K562 (cell line): ENCODE measurements around the gene HSPB3. TPM values are rescaled to one million over a fixed set of nuclear protein-coding genes. Genes with fewer than 3 reads are reported as not detected.
A peak's percentile ranks its signal among the peaks of the same experiment; 100 is the strongest.

Experiments
- ATF3 ChIP-seq, 2 experiments: fragments of 450-650 bp in 1 of 2; sonication (generic) in 1 of 2; formaldehyde crosslinking in 1 of 2; IDR thresholded peaks in 1 of 2; conservative IDR thresholded peaks in 1 of 2; 2 replicates each; pipeline versions ENCODE4 v1.6.1 to v1.8.1; 2016 to 2023; ENCODE audit warnings: mild to moderate bottlenecking in 2 of 2, moderate library complexity in 2 of 2, inconsistent platforms in 1 of 2, missing genetic modification reagents in 1 of 2
- CREM ChIP-seq: IDR thresholded peaks from 2 replicates; pipeline ENCODE4 v1.6.1; 2014; ENCODE audit warnings: antibody characterized with exemption, low read depth
- NR1H2 ChIP-seq: sonication (generic); formaldehyde crosslinking; IDR thresholded peaks from 2 replicates; pipeline ENCODE4 v1.4.0; 2020; ENCODE audit warnings: mild to moderate bottlenecking, missing genetic modification reagents
- NR2C1 ChIP-seq, 2 experiments: fragments of 450-650 bp; IDR thresholded peaks; 2 replicates each; pipeline ENCODE4 v1.6.1; 2017; ENCODE audit warnings: mild to moderate bottlenecking in 2 of 2, antibody characterized with exemption in 1 of 2, inconsistent platforms in 1 of 2, missing compliant biosample characterization in 1 of 2, missing genetic modification characterization in 1 of 2
- SMAD2 ChIP-seq: fragments of 150-350 bp; IDR thresholded peaks from 2 replicates; pipeline ENCODE4 v1.6.1; 2014; ENCODE audit warnings: low read depth, mild to moderate bottlenecking, low read length
- STAT5A ChIP-seq: IDR thresholded peaks from 2 replicates; pipeline ENCODE4 v1.6.1; 2012; ENCODE audit warnings: low read length, inconsistent platforms, borderline replicate concordance
- ZBTB1 ChIP-seq: sonication (generic); formaldehyde crosslinking; IDR thresholded peaks from 2 replicates; pipeline ENCODE4 v1.8.1; 2023; ENCODE audit warnings: missing genetic modification reagents, low read depth, mild to moderate bottlenecking, borderline replicate concordance
- ZNF407 ChIP-seq: fragments of 450-650 bp; IDR thresholded peaks from 2 replicates; pipeline ENCODE4 v1.6.1; 2016; ENCODE audit warnings: low read depth
- ZNF592 ChIP-seq: fragments of 450-650 bp; IDR thresholded peaks from 2 replicates; pipeline ENCODE4 v1.6.1; 2017; ENCODE audit warnings: antibody characterized with exemption, mild to moderate bottlenecking
- polyA plus RNA-seq, 8 experiments: library from polyadenylated mRNA; depleted of rRNA in 4 of 8; stranded (reverse) in 5 of 8; unstranded in 3 of 8; fragments of >200 nt; fragmentation: Nextera tagmentation in 2 of 8; fragmentation: Illumina TruSeq in 1 of 8; extraction: Ambion mirVana in 2 of 8; extraction: Trizol in 1 of 8; gene quantifications; 2 replicates each; pipeline versions ENCODE4 v1.2.1 to v1.2.3, GENCODE V29; 2011 to 2014; ENCODE audit warnings: inconsistent platforms in 1 of 8, missing spikeins in 1 of 8
- total RNA-seq, 7 experiments: library from RNA; depleted of rRNA in 6 of 7; stranded (reverse); fragments of >200 nt in 6 of 7; fragmentation: Illumina TruSeq in 2 of 7; extraction: Trizol in 2 of 7; gene quantifications; 2 replicates each; pipeline versions ENCODE4 v1.2.1 to v1.2.3, GENCODE V29; 2011 to 2021; ENCODE audit warnings: low replicate concordance in 1 of 7

HSPB3 gene
- total and polyA plus RNA-seq, 9 of the 15 experiments (the other 6 are each of a cell fraction or from before 2014, with no cell fraction given) = 2.4 to 6.3 (median 3.4) TPM

- no peak for TF ChIP-seq ZNF407
- TF ChIP-seq ZNF592 = 0 out of 2 replicates have a peak, but pooled peaks have one; percentile 74
- 0 out of 2 replicates have a peak, but pooled peaks have one; percentile 43 for TF ChIP-seq CREM
- TF ChIP-seq SMAD2 = no peak
- TF ChIP-seq ATF3 (IDR thresholded peaks at IDR 0.05) = peak; percentile 75; the same call in 1 of the 2 replicates
- no peak for TF ChIP-seq ATF3 (CRISPR knock-in tag; conservative IDR thresholded peaks at IDR 0.05)
- no peak for TF ChIP-seq STAT5A
- no peak for TF ChIP-seq NR1H2 (CRISPR knock-in tag)
- no peak for TF ChIP-seq NR2C1 (IDR thresholded peaks at IDR 0.05)
- no peak for TF ChIP-seq NR2C1 (tag; IDR thresholded peaks at IDR 0.05)
- no peak for TF ChIP-seq ZBTB1 (CRISPR knock-in tag)
Observed at GRCh38 chr5:54460181-54460919, 4.9 kb downstream of the HSPB3 start (continued).
